Measurements from ENCODE around the gene KIZ. TPM values are rescaled to one million over a fixed set of nuclear protein-coding genes. Genes with fewer than 3 reads are reported as not detected.
"Not testable (repeated sequence)": the region's sequence is repeated elsewhere in the genome, so short reads cannot be mapped to it uniquely, and the experiment has no call there.

The KIZ gene
- total and polyA plus RNA-seq, 2 donors: 18.7 to 24.7 TPM

DNA sequence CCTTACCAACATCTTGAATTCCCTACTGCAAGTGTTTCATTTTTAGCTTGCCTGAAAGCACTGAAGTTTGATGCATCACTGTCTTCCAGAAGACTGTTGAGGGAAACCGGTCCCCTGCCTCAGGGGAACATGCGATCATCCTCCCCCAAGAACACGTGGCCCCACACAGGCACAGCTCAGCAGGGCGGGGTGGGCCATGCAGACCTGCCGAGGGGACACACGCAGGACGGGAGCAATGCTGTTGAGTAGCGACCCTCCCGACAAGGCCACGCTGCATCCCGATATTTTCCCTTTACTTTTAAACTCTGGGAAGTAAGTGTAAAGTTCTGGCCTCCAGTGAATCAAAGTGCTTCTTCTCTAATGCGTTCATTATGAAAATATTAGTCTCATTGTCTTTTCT lies 117.9 kb downstream of the KIZ start:
- peaks cover 0 to 22% of the 10 kb centered on the region in 2 donors for H3K36me3 ChIP-seq (ENCODE audit: control insufficient read depth in 2 of 2, insufficient read depth in 2 of 2, low read length in 1 of 2)
- WGBS: 97% methylated on average over 12 of the region's 12 CpGs

DNA sequence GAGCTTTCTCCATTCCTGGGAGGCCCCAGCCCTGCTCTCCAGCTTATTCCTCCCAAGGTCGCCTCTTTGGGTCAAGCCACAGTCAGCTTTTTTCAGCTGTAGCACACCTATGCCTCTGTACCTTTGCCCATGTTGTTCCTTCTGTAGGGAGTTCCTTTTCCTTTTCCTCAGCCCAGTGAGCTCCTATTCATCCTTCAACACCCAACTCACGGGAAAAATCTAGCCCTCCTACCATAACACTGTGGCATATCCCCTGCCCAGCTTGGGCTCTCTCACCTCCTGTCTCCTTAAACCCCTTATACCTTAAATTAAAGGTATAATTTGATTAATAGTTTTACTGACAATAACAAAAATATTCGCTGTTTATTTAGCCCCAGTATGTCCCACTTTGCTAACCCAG lies 118.9 kb downstream of the KIZ start:
- WGBS: 98% methylated on average over 3 of the region's 3 CpGs
- no peak for DNase-seq (ENCODE audit: low read depth in 6 of 9, low spot score in 9 of 9)
- peaks cover 0 to 18% of the 10 kb centered on the region in 2 donors for H3K36me3 ChIP-seq (ENCODE audit: control insufficient read depth in 2 of 2, insufficient read depth in 2 of 2, low read length in 1 of 2)
- no peaks in the 10 kb centered on the region for H3K9me3 ChIP-seq (ENCODE audit: control insufficient read depth in 2 of 2, insufficient read depth in 1 of 2, low read length in 1 of 2)
- no peaks in the 10 kb centered on the region for H3K4me1 ChIP-seq (ENCODE audit: control insufficient read depth in 2 of 2, insufficient read depth in 2 of 2, low read length in 2 of 2)
- no peaks in the 10 kb centered on the region for H3K27me3 ChIP-seq (ENCODE audit: control insufficient read depth in 2 of 2, insufficient read depth in 1 of 2, low read length in 1 of 2)
- no peak overlapping the region for H3K27ac ChIP-seq (ENCODE audit: low read depth in 1 of 2, low read length in 1 of 2)
- no peak overlapping the region for H3K4me3 ChIP-seq (ENCODE audit: low read length in 2 of 2)

More for the DNA sequence above, 117.9 kb downstream of the KIZ start:
- Histone ChIP-seq H3K9me3 (ENCODE audit: control insufficient read depth in 2 of 2, insufficient read depth in 1 of 2, low read length in 1 of 2) (no peaks in the 10 kb centered on the region), H3K4me3 (ENCODE audit: low read length in 2 of 2) (no peak overlapping the region), H3K4me1 (ENCODE audit: control insufficient read depth in 2 of 2, insufficient read depth in 2 of 2, low read length in 2 of 2) (no peaks in the 10 kb centered on the region), H3K27ac (ENCODE audit: low read depth in 1 of 2, low read length in 1 of 2) (no peak overlapping the region), H3K27me3 (ENCODE audit: control insufficient read depth in 2 of 2, insufficient read depth in 1 of 2, low read length in 1 of 2) (no peaks in the 10 kb centered on the region)
- DNase-seq (ENCODE audit: low read depth in 6 of 9, low spot score in 9 of 9): no peak

DNA sequence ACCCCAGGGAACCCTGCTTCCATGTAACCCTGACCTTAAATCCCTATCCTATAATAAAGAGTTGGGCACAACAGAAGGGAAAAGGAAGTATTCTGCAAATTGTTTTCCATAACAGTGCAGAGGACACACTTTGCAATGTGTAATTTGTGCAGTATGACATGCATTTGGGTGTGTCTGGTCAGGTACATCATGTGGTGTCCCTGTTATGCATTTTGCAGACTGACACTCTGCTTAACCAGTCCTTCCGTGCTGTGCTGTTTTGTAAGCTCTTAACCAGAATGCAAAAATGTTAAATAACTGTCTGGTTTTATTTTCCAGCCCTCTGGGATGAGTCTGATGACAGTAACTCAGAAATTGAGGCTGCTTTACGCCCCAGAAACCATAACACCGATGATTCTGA lies 120.3 kb downstream of the KIZ start:
- no peak for DNase-seq (ENCODE audit: low read depth in 6 of 9, low spot score in 9 of 9)
- Histone ChIP-seq H3K36me3 (ENCODE audit: control insufficient read depth in 2 of 2, insufficient read depth in 2 of 2, low read length in 1 of 2) (peaks cover 0 to 18% of the 10 kb centered on the region in 2 donors), H3K27me3 (ENCODE audit: control insufficient read depth in 2 of 2, insufficient read depth in 1 of 2, low read length in 1 of 2) (no peaks in the 10 kb centered on the region), H3K9me3 (ENCODE audit: control insufficient read depth in 2 of 2, insufficient read depth in 1 of 2, low read length in 1 of 2) (no peaks in the 10 kb centered on the region), H3K4me1 (ENCODE audit: control insufficient read depth in 2 of 2, insufficient read depth in 2 of 2, low read length in 2 of 2) (no peaks in the 10 kb centered on the region), H3K4me3 (ENCODE audit: low read length in 2 of 2) (no peak overlapping the region), H3K27ac (ENCODE audit: low read depth in 1 of 2, low read length in 1 of 2) (no peak overlapping the region)
- 97% methylated on average over 3 of the region's 3 CpGs for WGBS

DNA sequence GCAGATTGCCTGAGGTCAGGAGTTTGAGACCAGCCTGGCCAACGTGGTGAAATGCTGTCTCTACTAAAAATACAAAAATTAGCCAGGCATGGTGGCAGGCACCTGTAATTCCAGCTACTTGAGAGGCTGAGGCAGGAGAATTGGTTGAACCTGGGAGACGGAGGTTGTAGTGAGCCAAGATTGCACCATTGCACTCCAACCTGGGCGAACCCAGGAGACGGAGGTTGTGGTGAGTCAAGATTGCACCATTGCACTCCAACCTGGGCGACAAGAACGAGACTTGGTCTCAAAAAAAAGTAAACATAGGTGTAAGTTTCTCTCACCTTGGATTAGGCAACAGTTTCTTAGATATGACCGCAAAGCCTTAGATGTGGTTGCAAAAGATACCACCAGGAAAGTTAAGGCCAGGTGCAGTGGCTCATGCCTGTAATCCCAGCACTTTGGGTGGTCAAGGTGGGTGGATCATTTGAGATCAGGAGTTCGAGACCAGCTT lies 121.8 kb downstream of the KIZ start:
- H3K36me3 ChIP-seq (ENCODE audit: control insufficient read depth in 2 of 2, insufficient read depth in 2 of 2, low read length in 1 of 2): peaks cover 0 to 18% of the 10 kb centered on the region in 2 donors
- not testable (repeated sequence) for H3K4me1 ChIP-seq (ENCODE audit: control insufficient read depth in 2 of 2, insufficient read depth in 2 of 2, low read length in 2 of 2); H3K27ac ChIP-seq (ENCODE audit: low read depth in 1 of 2, low read length in 1 of 2); H3K9me3 ChIP-seq (ENCODE audit: control insufficient read depth in 2 of 2, insufficient read depth in 1 of 2, low read length in 1 of 2); H3K27me3 ChIP-seq (ENCODE audit: control insufficient read depth in 2 of 2, insufficient read depth in 1 of 2, low read length in 1 of 2); H3K4me3 ChIP-seq (ENCODE audit: low read length in 2 of 2); DNase-seq (ENCODE audit: low read depth in 6 of 9, low spot score in 9 of 9)
- WGBS: 84% methylated on average over 8 of the region's 8 CpGs

DNA sequence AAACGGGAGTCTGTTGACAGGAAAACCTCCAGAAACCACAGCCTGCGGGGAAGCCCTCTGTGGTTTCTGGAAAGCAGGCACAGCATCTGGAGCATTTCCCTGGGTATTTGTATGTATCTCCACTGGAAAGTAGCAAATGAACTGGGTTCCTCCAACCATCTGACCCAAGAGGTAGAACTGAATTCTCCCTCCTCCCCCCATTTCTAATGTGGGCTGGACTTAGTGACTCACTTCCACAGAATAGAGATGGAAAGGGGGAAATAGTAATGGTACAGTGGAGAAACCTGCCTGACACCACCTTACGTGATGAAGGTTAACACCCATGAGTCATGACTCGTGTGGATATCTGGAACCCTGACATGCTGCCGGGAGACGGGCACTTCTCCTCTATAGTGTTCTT lies 125.4 kb downstream of the KIZ start:
- Histone ChIP-seq H3K36me3 (ENCODE audit: control insufficient read depth in 2 of 2, insufficient read depth in 2 of 2, low read length in 1 of 2) (no peaks in the 10 kb centered on the region), H3K4me1 (ENCODE audit: control insufficient read depth in 2 of 2, insufficient read depth in 2 of 2, low read length in 2 of 2) (no peaks in the 10 kb centered on the region)
- WGBS: 71% methylated on average over 6 of the region's 6 CpGs

DNA sequence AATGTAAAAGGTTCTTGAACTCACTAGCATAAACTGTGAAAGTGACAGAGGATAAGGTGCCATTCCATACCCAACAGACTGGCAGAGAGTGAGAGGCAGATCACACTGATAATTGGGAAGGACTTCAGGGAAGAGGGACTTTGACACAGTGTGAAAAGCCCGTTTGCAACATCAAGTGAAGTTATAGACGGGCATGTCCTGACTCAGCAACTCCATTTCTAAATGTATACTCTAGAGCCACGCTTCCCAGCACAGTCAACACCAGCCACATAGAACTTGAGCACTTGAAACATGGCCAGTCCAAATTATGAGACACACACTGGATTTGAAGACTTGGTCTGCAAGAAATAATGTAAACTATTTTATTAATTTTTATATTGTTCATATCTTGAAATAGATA lies 131.3 kb downstream of the KIZ start:
- Histone ChIP-seq H3K4me3 (ENCODE audit: low read length in 2 of 2) (no peak overlapping the region), H3K27me3 (ENCODE audit: control insufficient read depth in 2 of 2, insufficient read depth in 1 of 2, low read length in 1 of 2) (no peaks in the 10 kb centered on the region), H3K27ac (ENCODE audit: low read depth in 1 of 2, low read length in 1 of 2) (no peak overlapping the region), H3K9me3 (ENCODE audit: control insufficient read depth in 2 of 2, insufficient read depth in 1 of 2, low read length in 1 of 2) (no peaks in the 10 kb centered on the region), H3K4me1 (ENCODE audit: control insufficient read depth in 2 of 2, insufficient read depth in 2 of 2, low read length in 2 of 2) (no peaks in the 10 kb centered on the region), H3K36me3 (ENCODE audit: control insufficient read depth in 2 of 2, insufficient read depth in 2 of 2, low read length in 1 of 2) (no peaks in the 10 kb centered on the region)
- 86% methylated on average over 3 of the region's 3 CpGs for WGBS
- no peak for DNase-seq (ENCODE audit: low read depth in 6 of 9, low spot score in 9 of 9)

More for the DNA sequence above, 125.4 kb downstream of the KIZ start:
- no peaks in the 10 kb centered on the region for H3K27me3 ChIP-seq (ENCODE audit: control insufficient read depth in 2 of 2, insufficient read depth in 1 of 2, low read length in 1 of 2)
- no peak for DNase-seq (ENCODE audit: low read depth in 6 of 9, low spot score in 9 of 9)
- no peak overlapping the region for H3K4me3 ChIP-seq (ENCODE audit: low read length in 2 of 2)
- no peak overlapping the region for H3K27ac ChIP-seq (ENCODE audit: low read depth in 1 of 2, low read length in 1 of 2)
- no peaks in the 10 kb centered on the region for H3K9me3 ChIP-seq (ENCODE audit: control insufficient read depth in 2 of 2, insufficient read depth in 1 of 2, low read length in 1 of 2)

DNA sequence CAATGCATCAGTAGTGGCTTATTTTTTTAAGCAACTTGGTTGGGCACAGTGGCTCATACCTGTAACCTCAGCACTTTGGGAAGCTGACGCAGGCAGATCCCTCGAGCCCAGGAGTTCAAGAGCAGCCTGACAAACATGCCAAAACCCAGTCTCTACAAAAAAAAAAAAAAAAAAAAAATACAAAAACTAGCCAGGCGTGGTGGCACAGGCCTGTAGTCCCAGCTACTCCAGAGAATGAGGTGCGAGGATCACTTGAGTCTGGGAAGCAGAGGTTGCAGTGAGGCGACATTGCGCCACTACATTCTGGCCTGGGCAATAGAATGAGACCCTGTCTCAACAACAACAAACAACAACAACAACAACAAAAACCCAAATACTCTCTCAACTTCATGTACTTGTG lies 132.5 kb downstream of the KIZ start:
- H3K4me3 ChIP-seq (ENCODE audit: low read length in 2 of 2): no peak overlapping the region
- 93% methylated on average over 6 of the region's 6 CpGs for WGBS
- no peaks in the 10 kb centered on the region for H3K27me3 ChIP-seq (ENCODE audit: control insufficient read depth in 2 of 2, insufficient read depth in 1 of 2, low read length in 1 of 2)
- no peaks in the 10 kb centered on the region for H3K9me3 ChIP-seq (ENCODE audit: control insufficient read depth in 2 of 2, insufficient read depth in 1 of 2, low read length in 1 of 2)
- H3K36me3 ChIP-seq (ENCODE audit: control insufficient read depth in 2 of 2, insufficient read depth in 2 of 2, low read length in 1 of 2): no peaks in the 10 kb centered on the region
- H3K4me1 ChIP-seq (ENCODE audit: control insufficient read depth in 2 of 2, insufficient read depth in 2 of 2, low read length in 2 of 2): no peaks in the 10 kb centered on the region
- H3K27ac ChIP-seq (ENCODE audit: low read depth in 1 of 2, low read length in 1 of 2): no peak overlapping the region
- DNase-seq (ENCODE audit: low read depth in 6 of 9, low spot score in 9 of 9): no peak

DNA sequence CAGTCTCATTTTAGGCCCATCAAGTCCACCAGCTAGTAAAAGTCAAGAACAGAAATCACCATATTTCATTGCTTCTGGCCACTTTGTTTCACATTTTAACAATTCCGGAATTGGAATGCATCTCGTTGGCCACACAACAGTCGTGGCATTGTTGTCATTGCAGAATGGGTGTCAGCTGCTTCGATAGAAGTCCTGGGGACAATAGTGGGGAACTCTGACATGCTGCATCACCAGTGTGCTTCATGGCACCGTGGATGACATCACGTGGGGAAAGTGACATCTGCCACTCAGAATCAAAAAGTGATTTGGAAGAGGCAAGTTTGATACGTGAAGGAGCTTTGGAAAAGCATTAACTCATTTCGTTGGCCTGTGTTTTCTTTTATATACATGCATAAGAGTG lies 133.5 kb downstream of the KIZ start:
- Histone ChIP-seq H3K9me3 (ENCODE audit: control insufficient read depth in 2 of 2, insufficient read depth in 1 of 2, low read length in 1 of 2) (no peaks in the 10 kb centered on the region), H3K27me3 (ENCODE audit: control insufficient read depth in 2 of 2, insufficient read depth in 1 of 2, low read length in 1 of 2) (no peaks in the 10 kb centered on the region), H3K27ac (ENCODE audit: low read depth in 1 of 2, low read length in 1 of 2) (no peak overlapping the region), H3K4me1 (ENCODE audit: control insufficient read depth in 2 of 2, insufficient read depth in 2 of 2, low read length in 2 of 2) (no peaks in the 10 kb centered on the region), H3K36me3 (ENCODE audit: control insufficient read depth in 2 of 2, insufficient read depth in 2 of 2, low read length in 1 of 2) (no peaks in the 10 kb centered on the region), H3K4me3 (ENCODE audit: low read length in 2 of 2) (no peak overlapping the region)
- WGBS: 95% methylated on average over 8 of the region's 8 CpGs
- no peak for DNase-seq (ENCODE audit: low read depth in 6 of 9, low spot score in 9 of 9)

DNA sequence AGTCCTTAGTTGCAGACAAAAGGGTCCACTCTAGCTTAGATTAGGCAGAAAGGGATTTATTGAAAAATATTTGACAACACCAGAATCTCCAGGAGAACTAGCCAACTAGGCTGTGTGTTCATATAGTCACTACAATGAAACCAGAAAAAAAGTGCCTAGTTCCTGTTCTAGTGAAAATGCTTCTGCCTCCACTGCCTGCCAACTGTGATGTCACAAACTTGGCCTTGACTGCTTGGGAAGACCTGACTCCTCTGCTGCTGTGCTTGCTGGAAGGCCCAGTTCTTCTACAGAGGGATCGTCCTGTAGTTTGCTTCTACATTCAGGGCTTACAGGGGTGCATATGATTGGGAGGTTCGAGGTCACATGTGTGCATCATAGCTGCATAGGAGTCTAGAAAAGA lies 136.9 kb downstream of the KIZ start:
- 96% methylated on average over 2 of the region's 2 CpGs for WGBS
- H3K27ac ChIP-seq (ENCODE audit: low read depth in 1 of 2, low read length in 1 of 2): no peak overlapping the region
- no peaks in the 10 kb centered on the region for H3K4me1 ChIP-seq (ENCODE audit: control insufficient read depth in 2 of 2, insufficient read depth in 2 of 2, low read length in 2 of 2)
- no peak overlapping the region for H3K4me3 ChIP-seq (ENCODE audit: low read length in 2 of 2)
- peaks cover 0 to 4% of the 10 kb centered on the region in 2 donors for H3K9me3 ChIP-seq (ENCODE audit: control insufficient read depth in 2 of 2, insufficient read depth in 1 of 2, low read length in 1 of 2)
- no peak for DNase-seq (ENCODE audit: low read depth in 6 of 9, low spot score in 9 of 9)
- no peaks in the 10 kb centered on the region for H3K36me3 ChIP-seq (ENCODE audit: control insufficient read depth in 2 of 2, insufficient read depth in 2 of 2, low read length in 1 of 2)
- no peaks in the 10 kb centered on the region for H3K27me3 ChIP-seq (ENCODE audit: control insufficient read depth in 2 of 2, insufficient read depth in 1 of 2, low read length in 1 of 2)
